Measurements from ENCODE around the gene COPZ1.
"Not testable (repeated sequence)": the region's sequence is repeated elsewhere in the genome, so short reads cannot be mapped to it uniquely, and the experiment has no call there.

COPZ1 gene

GRCh38 chr12:54294953-54295566, 29.9 kb upstream of the COPZ1 start:
- DNase-seq: no peak

- DNase-seq: no peak
Observed at GRCh38 chr12:54296393-54297099, 28.4 kb upstream of the COPZ1 start.

GRCh38 chr12:54298904-54299303, 26.0 kb upstream of the COPZ1 start:
- DNase-seq: no peak

GRCh38 chr12:54299515-54300224, 25.3 kb upstream of the COPZ1 start:
- no peak for DNase-seq

GRCh38 chr12:54300225-54300731, 24.7 kb upstream of the COPZ1 start:
- DNase-seq: no peak

- peak; percentile 14 for DNase-seq
Observed at GRCh38 chr12:54300732-54301427, 24.1 kb upstream of the COPZ1 start, which contains the start of gene NFE2. Gene NFE2, minus strand, starts transcription at chr12:54301015. Its CDS starts 5,767 bp downstream, at chr12:54295248.

GRCh38 chr12:54301428-54302048, 23.4 kb upstream of the COPZ1 start:
- no peak for DNase-seq

- no peak for DNase-seq
Observed at GRCh38 chr12:54303640-54304039, 21.3 kb upstream of the COPZ1 start.

GRCh38 chr12:54304187-54304810, 20.6 kb upstream of the COPZ1 start:
- DNase-seq: no peak

- no peak for DNase-seq
Observed at GRCh38 chr12:54306925-54307741, 17.8 kb upstream of the COPZ1 start.

- DNase-seq: no peak
Observed at GRCh38 chr12:54311051-54311450, 13.9 kb upstream of the COPZ1 start.

GRCh38 chr12:54312309-54312708, 12.6 kb upstream of the COPZ1 start:
- not testable (repeated sequence) for DNase-seq

- no peak for DNase-seq
Observed at GRCh38 chr12:54321363-54321762, 3.6 kb upstream of the COPZ1 start.

- not testable (repeated sequence) for DNase-seq
Observed at GRCh38 chr12:54325442-54326109, 645 bp downstream of the COPZ1 start.

- DNase-seq: no peak
Observed at GRCh38 chr12:54328595-54329337, 3.8 kb downstream of the COPZ1 start.

- DNase-seq: no peak
Observed at GRCh38 chr12:54329759-54330158, 4.8 kb downstream of the COPZ1 start.

GRCh38 chr12:54330442-54330841, 5.5 kb downstream of the COPZ1 start:
- no peak for DNase-seq

GRCh38 chr12:54331461-54331860, 6.5 kb downstream of the COPZ1 start:
- DNase-seq: no peak

- no peak for DNase-seq
Observed at GRCh38 chr12:54333420-54334034, 8.6 kb downstream of the COPZ1 start.

Data from DMS79 treated with DMSO at 0.1 percent for 48 hours (cell line).